ENCODE results near the gene RASA3. TPM values are rescaled to one million over a fixed set of nuclear protein-coding genes. Genes with fewer than 3 reads are reported as not detected.

Gene RASA3
- total and polyA plus RNA-seq, 2 of the 8 experiments (the other 6 are each of a cell fraction or from before 2014, with no cell fraction given), result 7.5 to 21.9 TPM

DNA sequence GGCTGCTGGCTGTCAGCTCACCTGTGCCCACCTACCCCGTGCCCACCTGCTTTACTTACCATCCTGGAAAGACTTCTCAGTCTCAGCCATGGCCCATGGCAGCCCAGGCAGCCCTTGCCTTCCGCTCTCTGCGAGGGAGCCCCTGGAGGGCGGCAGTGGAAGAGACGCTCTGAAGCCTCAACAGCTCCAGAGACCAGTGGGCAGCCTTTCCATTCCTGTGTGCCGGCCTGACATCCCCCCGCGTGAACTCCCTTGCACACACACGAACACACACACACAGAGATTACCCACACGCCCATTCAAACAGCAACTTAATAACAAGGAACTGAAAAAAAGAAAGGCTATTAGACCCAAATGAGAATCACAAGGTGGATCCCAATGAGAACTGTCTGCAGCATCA is 14.2 kb upstream of the RASA3 start:
- FAIRE-seq (peak; percentile 86), DNase-seq (ENCODE audit: low read depth in 1 of 2, low spot score in 2 of 2) (peak in 1 of 2 experiments; percentile 56)
- no peak overlapping the region for H4K5ac ChIP-seq (ENCODE audit: insufficient read length, low read depth, low read length)
- no peak overlapping the region for H3K4me3 ChIP-seq (ENCODE audit: extremely low read depth in 1 of 4, insufficient read depth in 2 of 4, low read depth in 3 of 4, low read length in 4 of 4)
- no peak overlapping the region for H3K27ac ChIP-seq (ENCODE audit: low read depth, low read length)
- no peaks in the 10 kb centered on the region for H3K27me3 ChIP-seq (replicated peaks in 1 of 4; ENCODE audit: control insufficient read depth in 3 of 4, extremely low read depth in 1 of 4, insufficient read depth in 3 of 4, low read length in 3 of 4)
- H3K36me3 ChIP-seq (ENCODE audit: control insufficient read depth in 2 of 4, insufficient read depth in 4 of 4, low read length in 3 of 4), result no peaks in the 10 kb centered on the region; a peak in 1 of 8 replicates
- TF ChIP-seq ASH2L (IDR thresholded peaks at IDR 0.05; ENCODE audit: low read length) (no peak), EP300 (IDR thresholded peaks at IDR 0.05; ENCODE audit: borderline replicate concordance in 1 of 2, low read depth in 2 of 2, low read length in 2 of 2) (no peak), SIRT6 (IDR thresholded peaks at IDR 0.05; ENCODE audit: low read length) (no peak), RAD21 (IDR thresholded peaks at IDR 0.05 in 1 of 2, conservative IDR thresholded peaks at IDR 0.05 in 1 of 2; ENCODE audit: low read depth in 2 of 2, low read length in 2 of 2) (peak; percentile 27 to 57; a peak in 3 of 4 replicates)
- TF ChIP-seq, protein P1, sequence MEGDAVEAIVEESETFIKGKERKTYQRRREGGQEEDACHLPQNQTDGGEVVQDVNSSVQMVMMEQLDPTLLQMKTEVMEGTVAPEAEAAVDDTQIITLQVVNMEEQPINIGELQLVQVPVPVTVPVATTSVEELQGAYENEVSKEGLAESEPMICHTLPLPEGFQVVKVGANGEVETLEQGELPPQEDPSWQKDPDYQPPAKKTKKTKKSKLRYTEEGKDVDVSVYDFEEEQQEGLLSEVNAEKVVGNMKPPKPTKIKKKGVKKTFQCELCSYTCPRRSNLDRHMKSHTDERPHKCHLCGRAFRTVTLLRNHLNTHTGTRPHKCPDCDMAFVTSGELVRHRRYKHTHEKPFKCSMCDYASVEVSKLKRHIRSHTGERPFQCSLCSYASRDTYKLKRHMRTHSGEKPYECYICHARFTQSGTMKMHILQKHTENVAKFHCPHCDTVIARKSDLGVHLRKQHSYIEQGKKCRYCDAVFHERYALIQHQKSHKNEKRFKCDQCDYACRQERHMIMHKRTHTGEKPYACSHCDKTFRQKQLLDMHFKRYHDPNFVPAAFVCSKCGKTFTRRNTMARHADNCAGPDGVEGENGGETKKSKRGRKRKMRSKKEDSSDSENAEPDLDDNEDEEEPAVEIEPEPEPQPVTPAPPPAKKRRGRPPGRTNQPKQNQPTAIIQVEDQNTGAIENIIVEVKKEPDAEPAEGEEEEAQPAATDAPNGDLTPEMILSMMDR (IDR thresholded peaks at IDR 0.05; ENCODE audit: control extremely low read depth in 1 of 3, insufficient read depth in 1 of 3, low read depth in 1 of 3, low read length in 3 of 3), result peak in 2 of 3 experiments; percentile 41 to 52; a peak in 3 of 4 replicates
- peaks cover 6% of the 10 kb centered on the region for H3K23me2 ChIP-seq (ENCODE audit: low read depth, low read length)
- H4K91ac ChIP-seq (replicated peaks; ENCODE audit: insufficient read length, low read length), result no peak overlapping the region
- no peak overlapping the region for H2BK20ac ChIP-seq (ENCODE audit: low read length)
- no peaks in the 10 kb centered on the region for H3K79me2 ChIP-seq (ENCODE audit: control insufficient read depth in 1 of 2, insufficient read depth in 2 of 2, low read length in 2 of 2)
- H3K4me2 ChIP-seq (ENCODE audit: insufficient read depth in 1 of 2, low read depth in 2 of 2, low read length in 2 of 2), result no peak overlapping the region
- no peak overlapping the region for H3K9ac ChIP-seq (replicated peaks in 1 of 4; ENCODE audit: extremely low read depth in 1 of 4, low read depth in 3 of 4, low read length in 3 of 4)
- CTCF ChIA-PET (ENCODE audit: partially characterized antibody), result interaction anchor here (0.6 to 1.8 kb wide), 12 partner anchors 9 to 406 kb away, joined by 3 to 9 read pairs (median 3); partner anchors contain the start of gene CFAP97D2
- no peak overlapping the region for H2AK5ac ChIP-seq (ENCODE audit: low read depth, low read length)
- no peak overlapping the region for H2BK5ac ChIP-seq (ENCODE audit: low read depth, low read length)
- H3K4ac ChIP-seq (replicated peaks; ENCODE audit: insufficient read length, low read depth, low read length), result no peak overlapping the region
- peaks cover 0 to 3% (median 1%) of the 10 kb centered on the region in 4 experiments; a peak in 2 of 7 replicates for H3K4me1 ChIP-seq (replicated peaks in 1 of 4; ENCODE audit: control insufficient read depth in 3 of 4, insufficient read depth in 4 of 4, low read length in 3 of 4)
- no peaks in the 10 kb centered on the region for H3K79me1 ChIP-seq (ENCODE audit: low read depth, low read length)
- H2BK120ac ChIP-seq (replicated peaks; ENCODE audit: low read depth, low read length), result no peak overlapping the region
- H2BK12ac ChIP-seq (ENCODE audit: low read depth, low read length), result no peak overlapping the region
- no peak overlapping the region for H2AFZ ChIP-seq (ENCODE audit: low read length)
- 74% methylated on average over 10 of the region's 10 CpGs; no CpG with 5 or more reads in 1 of the 2 experiments for WGBS, 2 experiments (ENCODE audit: extremely low coverage in 1 of 2, insufficient coverage in 1 of 2, insufficient read length in 1 of 2, insufficient replicate concordance in 2 of 2, low coverage in 1 of 2, low lambda C conversion rate in 2 of 2, missing lambda C conversion rate in 1 of 2)
- no peak overlapping the region for H3K18ac ChIP-seq (ENCODE audit: extremely low read depth, low read length)
- POLR2A ChIA-PET (ENCODE audit: partially characterized antibody), result no interaction called here
- no peaks in the 10 kb centered on the region for H3K9me3 ChIP-seq (ENCODE audit: insufficient read depth in 2 of 2, low read depth in 1 of 2, low read length in 1 of 2)
- H3K23ac ChIP-seq (ENCODE audit: insufficient read length), result no peak overlapping the region
- H3K56ac ChIP-seq (replicated peaks; ENCODE audit: insufficient read length, low read depth, low read length), result no peak overlapping the region
- no peak overlapping the region for H2BK15ac ChIP-seq (ENCODE audit: low read length)
- no peak overlapping the region for H4K8ac ChIP-seq (ENCODE audit: extremely low read depth, insufficient read depth, low read length)
- peaks cover 0 to 5% of the 10 kb centered on the region in 2 experiments for H4K20me1 ChIP-seq (replicated peaks in 1 of 2; ENCODE audit: control insufficient read depth in 1 of 2, insufficient read depth in 2 of 2, low read length in 2 of 2)
- no peak overlapping the region for H3K14ac ChIP-seq (ENCODE audit: insufficient read length)
